ENCODE results near the gene RSAD1. TPM values are rescaled to one million over a fixed set of nuclear protein-coding genes. Genes with fewer than 3 reads are reported as not detected.

The RSAD1 gene
- total RNA-seq, 2 donors from 2014 or later = 39.2 to 44.5 TPM

DNA sequence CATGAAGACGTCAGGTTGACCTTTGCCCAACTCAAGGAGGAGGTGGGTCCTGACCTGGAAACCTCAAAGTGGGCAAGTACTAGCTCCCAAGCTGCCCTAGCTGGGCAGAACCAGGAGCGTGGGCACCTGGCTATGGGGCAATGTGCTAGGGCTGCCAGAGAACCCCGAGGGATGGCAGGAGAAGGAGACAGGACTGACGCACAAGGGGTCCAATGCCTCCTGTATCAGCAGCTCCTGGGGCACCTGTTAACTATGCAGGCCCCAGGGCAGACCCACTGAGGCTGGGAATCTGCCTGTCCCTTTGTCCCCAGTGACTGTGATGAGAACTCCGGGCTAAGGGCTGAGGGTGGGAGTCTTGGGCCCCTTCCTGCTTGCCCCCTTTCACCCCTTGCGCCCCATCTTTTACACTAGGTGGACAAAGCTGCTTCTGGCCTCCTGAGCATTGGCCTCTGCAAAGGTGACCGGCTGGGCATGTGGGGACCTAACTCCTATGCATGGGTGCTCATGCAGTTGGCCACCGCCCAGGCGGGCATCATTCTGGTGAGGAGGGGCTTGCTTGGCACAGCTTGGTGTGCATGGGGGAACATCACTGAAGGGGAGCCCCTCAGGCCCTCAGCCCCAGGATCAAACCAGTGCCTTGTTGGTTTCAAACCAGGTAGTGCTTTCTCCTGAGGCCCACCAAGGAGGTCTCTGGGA is 17.7 kb upstream of the RSAD1 start:
- Histone ChIP-seq H3K4me3 (no peak overlapping the region), H3K27me3 (no peaks in the 10 kb centered on the region), H3K4me1 (peaks cover 10% of the 10 kb centered on the region), H3K9me3 (no peaks in the 10 kb centered on the region), H3K36me3 (replicated peaks in 1 of 2; ENCODE audit: insufficient read depth in 1 of 2, low read depth in 2 of 2) (no peaks in the 10 kb centered on the region), H3K27ac (no peak overlapping the region)
- intact Hi-C loops (cut with DNase I) = no loop called here
- 83 to 100% methylated on average over 3 to 9 of the region's 9 CpGs for WGBS, 2 donors
- ATAC-seq (no peak), DNase-seq (no peak)
- no peak for TF ChIP-seq POLR2A (IDR thresholded peaks at IDR 0.05)
- TF ChIP-seq, protein P1, sequence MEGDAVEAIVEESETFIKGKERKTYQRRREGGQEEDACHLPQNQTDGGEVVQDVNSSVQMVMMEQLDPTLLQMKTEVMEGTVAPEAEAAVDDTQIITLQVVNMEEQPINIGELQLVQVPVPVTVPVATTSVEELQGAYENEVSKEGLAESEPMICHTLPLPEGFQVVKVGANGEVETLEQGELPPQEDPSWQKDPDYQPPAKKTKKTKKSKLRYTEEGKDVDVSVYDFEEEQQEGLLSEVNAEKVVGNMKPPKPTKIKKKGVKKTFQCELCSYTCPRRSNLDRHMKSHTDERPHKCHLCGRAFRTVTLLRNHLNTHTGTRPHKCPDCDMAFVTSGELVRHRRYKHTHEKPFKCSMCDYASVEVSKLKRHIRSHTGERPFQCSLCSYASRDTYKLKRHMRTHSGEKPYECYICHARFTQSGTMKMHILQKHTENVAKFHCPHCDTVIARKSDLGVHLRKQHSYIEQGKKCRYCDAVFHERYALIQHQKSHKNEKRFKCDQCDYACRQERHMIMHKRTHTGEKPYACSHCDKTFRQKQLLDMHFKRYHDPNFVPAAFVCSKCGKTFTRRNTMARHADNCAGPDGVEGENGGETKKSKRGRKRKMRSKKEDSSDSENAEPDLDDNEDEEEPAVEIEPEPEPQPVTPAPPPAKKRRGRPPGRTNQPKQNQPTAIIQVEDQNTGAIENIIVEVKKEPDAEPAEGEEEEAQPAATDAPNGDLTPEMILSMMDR (IDR thresholded peaks at IDR 0.05) = no peak

DNA sequence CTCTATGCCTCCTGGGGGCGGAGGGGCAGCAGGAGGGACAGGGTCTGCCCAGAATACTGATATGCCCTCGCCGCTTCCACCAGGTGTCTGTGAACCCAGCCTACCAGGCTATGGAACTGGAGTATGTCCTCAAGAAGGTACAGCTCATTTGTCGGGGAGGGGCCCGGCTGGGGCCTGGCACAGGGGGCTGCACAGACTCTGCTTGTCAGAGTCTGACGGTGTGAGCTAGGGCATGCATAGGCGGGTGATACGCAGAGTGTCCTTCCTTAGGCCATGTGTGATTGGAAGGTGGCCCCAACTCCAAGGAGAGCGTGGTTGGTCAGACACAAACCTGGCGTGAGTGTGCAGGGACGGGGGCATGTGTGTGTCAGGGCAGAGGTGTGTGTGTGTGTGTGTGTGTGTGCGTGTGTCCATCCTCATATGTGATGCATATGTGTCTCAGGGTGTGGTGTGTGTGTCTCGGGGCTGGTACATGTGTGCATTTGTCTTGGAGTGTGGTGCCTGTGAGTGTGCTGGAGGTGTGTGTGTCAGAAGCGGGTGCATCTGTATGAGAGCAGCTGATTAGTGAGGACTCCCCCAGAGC is 17.0 kb upstream of the RSAD1 start:
- ATAC-seq = no peak

DNA sequence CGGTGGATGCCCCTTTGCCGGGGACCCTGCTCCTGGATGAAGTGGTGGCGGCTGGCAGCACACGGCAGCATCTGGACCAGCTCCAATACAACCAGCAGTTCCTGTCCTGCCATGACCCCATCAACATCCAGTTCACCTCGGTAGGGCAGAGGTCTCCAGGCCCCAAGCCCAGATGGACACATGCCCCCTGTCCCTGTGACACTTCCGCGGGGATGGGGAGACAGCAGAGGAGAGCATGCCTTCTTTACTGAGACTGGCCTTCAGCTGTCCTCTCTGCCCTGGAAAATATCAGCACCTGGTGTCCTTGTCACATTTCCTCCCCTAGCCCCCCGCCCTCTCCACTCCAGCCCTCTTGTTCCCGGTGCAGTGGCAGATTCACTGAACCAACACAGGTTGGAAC is 16.2 kb upstream of the RSAD1 start:
- TF ChIP-seq POLR2A (IDR thresholded peaks at IDR 0.05) = no peak
- TF ChIP-seq, protein P1 (IDR thresholded peaks at IDR 0.05) = no peak
- DNase-seq (no peak), ATAC-seq (no peak)
- H3K4me3 ChIP-seq = no peak overlapping the region
- no peaks in the 10 kb centered on the region for H3K27me3 ChIP-seq
- H3K36me3 ChIP-seq (replicated peaks in 1 of 2; ENCODE audit: insufficient read depth in 1 of 2, low read depth in 2 of 2) = no peaks in the 10 kb centered on the region
- 33 to 45% methylated on average over 6 to 9 of the region's 9 CpGs for WGBS, 2 donors
- intact Hi-C loops (cut with DNase I) = no loop called here
- no peak overlapping the region for H3K27ac ChIP-seq
- peaks cover 10% of the 10 kb centered on the region for H3K4me1 ChIP-seq
- no peaks in the 10 kb centered on the region for H3K9me3 ChIP-seq

More for the DNA sequence above, 17.0 kb upstream of the RSAD1 start:
- Histone ChIP-seq H3K9me3 (no peaks in the 10 kb centered on the region), H3K36me3 (replicated peaks in 1 of 2; ENCODE audit: insufficient read depth in 1 of 2, low read depth in 2 of 2) (no peaks in the 10 kb centered on the region), H3K4me1 (peaks cover 10% of the 10 kb centered on the region), H3K4me3 (no peak overlapping the region), H3K27ac (no peak overlapping the region), H3K27me3 (no peaks in the 10 kb centered on the region)
- 87 to 90% methylated on average over 12 to 14 of the region's 14 CpGs for whole genome bisulfite sequencing, 2 donors
- DNase-seq = no peak
- intact Hi-C loops (cut with DNase I) = no loop called here
- TF ChIP-seq, protein P1 (IDR thresholded peaks at IDR 0.05) = no peak
- no peak for TF ChIP-seq POLR2A (IDR thresholded peaks at IDR 0.05)

DNA sequence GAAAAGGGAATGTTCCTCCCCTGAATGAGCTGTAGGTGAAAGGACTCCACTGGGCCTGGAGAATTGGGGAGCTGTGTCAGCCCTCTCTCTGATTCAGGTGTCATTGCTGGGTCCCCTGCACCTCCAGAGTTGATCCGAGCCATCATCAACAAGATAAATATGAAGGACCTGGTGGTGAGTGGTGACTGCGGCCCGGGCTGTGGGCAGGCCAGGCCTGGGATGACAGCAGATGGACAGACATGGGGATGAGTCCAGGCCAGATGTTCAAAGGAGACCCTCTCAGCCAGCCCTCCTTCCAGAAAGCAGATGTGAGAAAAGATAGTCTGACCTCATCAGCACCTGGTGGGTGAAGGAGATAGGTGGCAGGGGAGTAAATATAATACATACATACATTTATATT is 14.5 kb upstream of the RSAD1 start:
- H3K27me3 ChIP-seq = no peaks in the 10 kb centered on the region
- H3K27ac ChIP-seq = no peak overlapping the region
- 84 to 93% methylated on average over 3 of the region's 3 CpGs for WGBS, 2 donors
- ATAC-seq (no peak), DNase-seq (no peak)
- no peaks in the 10 kb centered on the region for H3K9me3 ChIP-seq
- TF ChIP-seq, protein P1 (IDR thresholded peaks at IDR 0.05) = no peak
- no peak for TF ChIP-seq POLR2A (IDR thresholded peaks at IDR 0.05)
- intact Hi-C loops (cut with DNase I) = no loop called here
- H3K4me3 ChIP-seq = no peak overlapping the region
- H3K4me1 ChIP-seq = peaks cover 20% of the 10 kb centered on the region
- no peaks in the 10 kb centered on the region for H3K36me3 ChIP-seq (replicated peaks in 1 of 2; ENCODE audit: insufficient read depth in 1 of 2, low read depth in 2 of 2)

DNA sequence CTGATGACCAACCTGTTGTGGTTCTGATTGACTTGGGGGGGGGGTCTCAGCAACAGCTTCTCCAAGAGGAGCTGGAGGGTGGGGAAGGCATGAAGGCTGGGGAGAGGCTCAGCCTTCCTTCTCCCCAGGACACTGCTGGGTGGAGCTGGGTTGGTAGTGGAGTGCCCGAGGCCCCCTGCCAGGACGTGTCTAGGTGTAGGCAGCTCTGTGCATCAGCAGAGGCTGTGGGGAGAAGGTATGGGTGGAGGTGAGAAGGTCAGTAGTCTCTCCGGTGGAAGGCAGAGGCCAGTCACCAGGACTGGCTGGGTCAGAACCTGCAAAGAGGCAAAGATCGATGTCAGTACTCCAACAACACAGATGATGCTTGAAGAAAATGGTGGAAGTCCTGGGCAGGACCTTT is 13.9 kb upstream of the RSAD1 start:
- Histone ChIP-seq H3K27ac (no peak overlapping the region), H3K9me3 (no peaks in the 10 kb centered on the region), H3K4me3 (no peak overlapping the region), H3K36me3 (replicated peaks in 1 of 2; ENCODE audit: insufficient read depth in 1 of 2, low read depth in 2 of 2) (no peaks in the 10 kb centered on the region), H3K4me1 (peaks cover 24% of the 10 kb centered on the region), H3K27me3 (no peaks in the 10 kb centered on the region)
- intact Hi-C loops (cut with DNase I) = no loop called here
- 86 to 97% methylated on average over 4 of the region's 4 CpGs for WGBS, 2 donors
- TF ChIP-seq, protein P1 (IDR thresholded peaks at IDR 0.05) = no peak
- no peak for TF ChIP-seq POLR2A (IDR thresholded peaks at IDR 0.05)
- no peak for ATAC-seq
- no peak for DNase-seq

All from body of pancreas (tissue), 4 donors.